ENCODE results near the gene NXN.

DNA sequence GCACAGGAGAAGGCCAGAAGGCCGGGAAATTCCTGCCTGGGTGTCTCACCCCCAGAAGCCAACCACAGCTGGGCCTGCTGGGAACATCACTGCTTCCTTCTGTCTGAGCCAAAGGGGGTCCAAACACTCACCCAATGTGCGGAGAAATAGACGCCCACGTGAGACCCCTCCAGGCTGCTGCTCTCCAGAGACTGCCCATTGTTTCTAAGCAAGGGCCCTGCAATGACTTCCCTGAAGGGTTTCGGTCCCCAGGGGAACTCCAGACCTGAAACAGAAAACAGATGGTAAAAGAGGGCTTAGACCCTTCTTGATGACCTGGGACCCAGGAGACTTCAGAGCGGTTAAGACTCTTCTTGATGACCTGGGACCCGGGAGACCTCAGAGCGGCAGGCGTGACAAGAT is 156.1 kb downstream of the NXN start:
- no peak for TF ChIP-seq YY1 (IDR thresholded peaks at IDR 0.05; ENCODE audit: insufficient read depth, insufficient read length)
- TF ChIP-seq ZNF274 (IDR thresholded peaks at IDR 0.05; ENCODE audit: low read depth, low read length) = no peak
- TF ChIP-seq SUZ12 (IDR thresholded peaks at IDR 0.05; ENCODE audit: extremely low read depth, insufficient read depth, insufficient read length) = no peak

All from NT2/D1 (cell line).